GM18907 (cell line): ENCODE measurements around the gene TRABD2B.

Experiments
- ATAC-seq: cut with Tn5 transposase; IDR thresholded peaks from one replicate; pipeline ENCODE4 v1.9.1; 2021; ENCODE audit warnings: mild to moderate bottlenecking, moderate library complexity; ENCODE audit not compliant: unreplicated experiment

TRABD2B gene

DNA sequence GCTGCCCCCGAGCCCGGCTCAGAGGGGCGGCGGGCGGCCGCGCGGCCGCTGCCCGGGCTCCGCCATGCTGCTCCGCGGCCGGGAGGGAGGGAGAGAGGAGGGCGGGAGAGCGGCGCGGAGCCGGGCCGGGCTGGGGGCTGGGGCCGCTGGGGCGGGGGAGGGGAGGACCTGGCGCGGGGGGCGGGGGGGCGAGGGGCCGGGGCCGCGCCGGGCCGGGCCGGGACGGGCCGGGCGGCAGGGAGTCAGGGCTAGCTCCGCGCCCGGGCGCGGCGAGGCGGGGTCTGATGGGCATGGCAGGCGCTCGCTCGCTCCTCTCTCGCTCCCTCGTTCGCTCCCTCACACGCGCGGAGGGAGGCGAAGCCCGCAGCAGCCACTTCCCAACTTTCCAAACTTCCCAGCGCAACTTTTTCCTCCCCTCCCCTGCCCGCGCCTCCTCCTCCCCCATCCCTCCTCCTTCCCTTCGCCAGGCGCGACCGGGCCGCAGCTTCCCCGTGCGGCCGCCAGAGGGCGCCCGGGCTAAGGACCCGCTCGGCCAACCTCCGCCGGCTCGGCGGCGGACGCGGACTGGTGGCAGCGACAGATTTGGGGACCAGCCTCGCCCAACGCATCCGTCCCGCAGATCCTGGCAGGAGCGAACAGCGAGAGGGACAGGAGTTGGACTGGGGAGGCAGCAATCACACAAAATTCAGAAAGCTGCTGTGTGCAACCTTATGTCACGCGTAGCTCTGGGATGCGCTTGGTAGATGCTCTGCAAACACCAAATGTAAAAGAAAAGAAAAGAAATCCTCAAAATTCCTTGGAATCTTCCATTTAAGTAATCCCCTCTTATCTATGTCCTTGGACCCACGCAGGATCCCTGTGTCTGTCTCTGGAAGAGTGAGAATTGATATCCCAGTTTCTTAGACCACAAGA, at the start of gene TRABD2B:
Gene TRABD2B (minus strand): TSS at position 97 of the 912 bp plus-strand sequence.
- ATAC-seq, result peak; percentile 79

- no peak for ATAC-seq
Measured at GRCh38 chr1:48044311-48044710, 47.1 kb upstream of the TRABD2B start.

DNA sequence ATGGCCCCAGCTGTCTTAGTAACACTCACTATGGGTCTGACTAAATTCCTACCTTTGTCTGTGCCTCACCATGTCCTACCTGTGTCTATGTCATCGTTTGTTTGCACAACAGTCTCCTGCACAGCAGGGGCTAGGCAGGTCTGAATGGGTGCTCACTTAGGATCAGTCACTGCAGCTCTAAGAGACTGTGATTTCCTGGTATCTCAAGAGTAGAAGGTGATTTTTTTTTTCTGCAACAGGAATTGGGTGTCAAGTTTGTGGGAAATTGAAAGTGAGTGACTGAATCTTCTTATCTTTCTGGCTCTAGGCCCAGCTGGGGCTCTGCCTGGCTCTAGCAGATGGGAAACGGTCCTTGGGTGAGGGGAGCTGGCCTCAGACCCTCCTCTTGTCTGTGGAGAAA, 46.4 kb upstream of the TRABD2B start:
- no peak for ATAC-seq

- ATAC-seq, result no peak
Measured at GRCh38 chr1:48040154-48040553, 43.0 kb upstream of the TRABD2B start.

DNA sequence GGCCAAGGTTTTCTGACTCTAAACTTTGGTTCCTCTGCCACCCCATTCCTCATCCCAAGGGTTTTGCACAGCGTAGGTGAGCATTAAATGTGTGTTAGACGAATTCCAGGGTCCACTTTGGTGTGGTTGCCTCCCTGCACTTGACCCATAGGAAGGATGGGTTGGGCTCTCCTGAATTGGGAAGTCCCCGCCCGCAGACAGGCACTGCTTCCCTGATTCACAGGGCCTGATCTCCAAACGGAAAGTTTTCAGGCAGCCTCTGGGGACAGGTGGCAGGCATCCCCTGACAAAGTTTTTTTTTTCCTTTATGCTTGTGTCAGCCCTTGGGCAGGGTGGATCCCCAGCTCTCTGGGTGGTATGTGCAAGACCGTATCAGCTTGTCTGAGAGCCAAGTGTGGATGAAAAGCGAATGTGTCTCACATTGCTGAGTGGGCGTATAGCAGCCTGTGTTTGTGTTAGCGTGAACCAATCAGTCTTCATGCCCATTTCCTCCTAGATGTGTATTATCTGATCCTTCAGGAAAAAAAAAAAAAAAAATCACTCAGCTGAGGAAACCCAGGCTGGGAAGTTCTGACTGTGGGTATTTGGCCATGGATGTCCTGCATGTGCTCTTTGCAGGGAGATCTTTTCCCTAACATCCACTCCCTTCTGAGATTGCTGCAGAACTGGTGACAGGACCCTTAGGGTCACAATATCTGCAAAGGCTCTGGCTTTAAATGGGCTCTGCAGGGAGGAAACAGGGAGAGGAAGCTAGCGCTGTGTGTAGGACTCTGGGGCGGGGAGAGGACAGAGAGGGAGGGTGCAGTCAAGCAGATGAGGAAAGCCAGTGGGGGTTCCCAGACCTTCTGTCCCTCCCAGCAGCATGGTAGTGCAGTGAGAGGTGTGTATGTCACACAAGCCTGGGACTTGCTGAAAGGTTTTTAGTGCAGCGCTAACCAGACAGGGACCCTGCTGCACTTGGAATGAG, 42.2 kb upstream of the TRABD2B start:
- peak; percentile 73 for ATAC-seq

- ATAC-seq, result no peak
Measured at GRCh38 chr1:48038270-48038767, 41.1 kb upstream of the TRABD2B start.

DNA sequence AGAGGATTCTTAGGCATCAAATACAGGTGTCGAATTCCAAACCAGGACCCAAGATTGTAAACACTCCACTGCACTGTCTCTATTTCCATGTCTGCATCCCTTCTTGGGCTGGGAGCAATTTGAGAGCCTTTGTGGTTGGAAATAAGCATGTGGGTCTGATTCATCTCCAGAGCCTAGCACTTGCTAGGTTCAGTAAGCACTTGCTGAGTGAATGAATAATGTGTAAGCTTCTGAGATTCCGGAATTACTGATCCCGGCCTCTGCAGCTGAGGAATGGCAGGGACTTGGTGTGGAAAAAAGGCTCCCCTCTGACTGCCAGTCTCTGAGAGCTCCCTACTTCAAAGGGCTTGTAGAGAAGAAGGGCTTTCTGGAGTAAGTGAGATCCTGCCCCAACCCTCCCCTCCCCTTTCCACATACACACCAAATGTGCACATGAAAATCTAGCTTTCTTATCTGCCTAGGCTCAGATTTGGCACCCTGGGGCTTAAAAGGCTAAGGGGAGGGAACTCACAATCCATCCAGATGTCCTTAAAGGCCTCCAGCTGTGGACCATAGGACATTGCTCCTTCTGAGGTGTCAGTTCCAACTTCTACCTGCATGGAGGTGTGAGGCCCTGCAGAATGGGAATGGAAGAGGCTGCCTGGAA, 39.6 kb upstream of the TRABD2B start:
- ATAC-seq, result no peak

DNA sequence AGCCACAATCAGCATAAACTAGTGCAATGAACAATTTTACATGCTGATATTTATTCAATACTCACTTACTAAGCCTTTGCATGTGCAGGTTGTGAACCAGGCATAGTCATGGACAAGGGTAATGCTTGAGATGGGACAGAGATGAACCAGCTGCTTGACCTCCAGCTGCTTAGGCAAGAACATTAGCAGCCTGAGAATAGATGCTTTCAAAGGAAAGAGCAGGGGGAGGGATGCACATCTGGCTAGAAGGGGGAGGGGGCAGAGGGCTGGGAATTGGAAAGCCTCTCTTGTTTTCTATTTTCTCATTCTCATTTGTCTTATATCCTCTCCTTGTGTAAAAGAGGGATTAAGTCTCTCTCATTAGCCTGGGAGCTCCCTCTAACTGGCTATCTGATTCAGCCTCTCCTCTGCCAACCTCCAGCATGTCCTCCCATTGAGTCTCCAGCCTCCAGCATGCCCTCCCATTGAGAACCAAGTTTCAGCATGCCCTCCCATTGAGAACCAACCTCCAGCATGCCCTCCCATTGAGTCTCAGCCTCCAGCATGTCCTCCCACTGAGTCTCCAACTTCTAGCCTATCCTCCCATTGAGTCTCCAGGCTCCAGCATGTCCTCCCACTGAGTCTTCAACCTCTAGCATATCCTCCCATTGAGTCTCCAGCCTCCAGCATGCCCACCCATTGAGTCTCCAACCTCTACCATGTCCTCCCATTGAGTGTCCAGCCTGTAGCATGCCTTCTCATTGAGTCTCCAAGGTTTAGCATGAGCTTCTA, 38.4 kb upstream of the TRABD2B start:
- ATAC-seq, result no peak

DNA sequence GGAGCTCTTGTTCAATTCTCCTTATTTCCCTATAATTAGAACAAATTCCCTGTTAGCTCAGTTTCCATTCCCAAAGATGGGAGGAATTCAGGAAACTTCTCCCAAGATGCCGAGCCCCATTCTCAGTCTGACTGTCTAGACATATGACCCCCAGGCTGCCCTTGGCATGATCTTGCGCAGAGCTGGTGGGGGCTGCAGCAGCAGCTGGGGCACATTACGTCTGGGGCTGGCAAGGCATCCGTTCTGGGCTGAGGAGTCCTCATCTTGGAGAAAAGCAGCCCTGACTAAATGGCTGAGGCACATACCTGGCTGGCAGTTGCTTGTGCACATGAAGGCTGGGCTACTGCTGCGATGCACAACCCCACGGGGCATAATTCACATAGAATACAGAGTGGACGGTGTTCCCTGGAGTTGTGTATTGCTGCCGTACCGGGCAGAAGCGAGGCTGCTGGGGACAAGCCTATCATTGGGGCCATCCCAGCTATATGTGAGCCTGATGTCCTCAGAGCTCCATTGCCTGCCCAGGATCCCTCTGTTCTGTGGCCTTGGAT, 36.4 kb upstream of the TRABD2B start:
- no peak for ATAC-seq

DNA sequence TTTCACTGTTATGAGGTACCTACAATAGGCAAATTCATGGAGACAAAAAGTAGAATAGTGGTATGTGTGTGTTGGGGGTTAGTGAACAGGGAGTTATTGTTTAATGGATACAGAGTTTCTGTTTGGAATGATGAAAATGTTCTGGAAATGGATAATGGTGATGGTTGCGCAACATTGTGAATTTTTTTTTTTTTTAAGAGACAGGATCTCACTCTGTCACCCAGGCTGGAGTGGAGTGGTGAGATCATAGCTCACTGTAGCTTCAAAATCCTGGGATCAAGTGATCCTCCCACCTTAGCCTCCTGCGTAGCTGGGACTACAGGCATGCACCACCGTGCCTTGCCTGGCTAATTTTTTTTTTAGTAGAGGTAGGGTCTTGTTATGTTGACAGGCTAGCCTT, 34.5 kb upstream of the TRABD2B start:
- ATAC-seq, result no peak

GRCh38 chr1:48030696-48031365, 33.6 kb upstream of the TRABD2B start:
- ATAC-seq, result no peak

GRCh38 chr1:48030211-48030610, 33.0 kb upstream of the TRABD2B start:
- ATAC-seq, result no peak

GRCh38 chr1:48028218-48029069, 31.3 kb upstream of the TRABD2B start:
- ATAC-seq, result no peak

- ATAC-seq, result no peak
Measured at GRCh38 chr1:48027533-48027835, 30.3 kb upstream of the TRABD2B start.

- no peak for ATAC-seq
Measured at GRCh38 chr1:48026701-48027532, 29.7 kb upstream of the TRABD2B start.

DNA sequence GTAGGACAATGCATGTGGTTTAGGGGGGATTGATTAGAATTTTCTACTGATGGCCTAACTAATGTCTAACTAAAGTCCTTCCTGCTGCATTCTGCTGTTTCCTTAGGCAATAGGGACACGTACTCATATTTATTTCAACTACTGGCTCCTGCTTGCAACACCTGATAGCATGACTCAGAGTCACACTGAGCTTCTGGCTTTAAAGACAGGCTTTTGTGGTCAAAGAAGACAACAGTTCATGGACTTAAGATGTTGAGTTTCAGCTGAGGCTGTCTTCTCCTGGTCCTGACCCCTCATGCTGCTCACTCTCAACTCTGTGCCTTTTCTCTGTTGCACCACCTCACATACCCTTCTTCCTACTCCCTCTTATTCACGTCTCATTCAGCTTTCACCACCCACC, 29.1 kb upstream of the TRABD2B start:
- ATAC-seq, result no peak

DNA sequence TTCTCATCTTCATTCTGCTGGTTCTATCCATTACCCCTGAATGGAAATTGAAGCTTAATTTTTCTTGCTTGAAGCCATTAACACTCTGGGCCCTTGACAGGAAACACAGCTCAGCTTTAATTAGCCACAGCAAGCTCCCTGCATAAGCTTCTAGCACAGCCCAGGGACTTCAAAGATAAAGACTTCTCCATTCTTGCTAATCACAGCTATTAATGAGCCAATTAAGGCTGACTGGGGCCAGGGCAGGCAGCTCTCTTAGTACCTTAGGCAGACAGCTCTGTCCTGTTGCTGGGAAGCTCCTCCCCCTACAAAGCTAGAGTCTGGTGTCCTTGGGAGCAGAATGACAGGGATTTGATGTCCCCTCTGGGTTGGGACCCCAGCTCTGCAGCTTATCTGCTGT, 27.9 kb upstream of the TRABD2B start:
- no peak for ATAC-seq

DNA sequence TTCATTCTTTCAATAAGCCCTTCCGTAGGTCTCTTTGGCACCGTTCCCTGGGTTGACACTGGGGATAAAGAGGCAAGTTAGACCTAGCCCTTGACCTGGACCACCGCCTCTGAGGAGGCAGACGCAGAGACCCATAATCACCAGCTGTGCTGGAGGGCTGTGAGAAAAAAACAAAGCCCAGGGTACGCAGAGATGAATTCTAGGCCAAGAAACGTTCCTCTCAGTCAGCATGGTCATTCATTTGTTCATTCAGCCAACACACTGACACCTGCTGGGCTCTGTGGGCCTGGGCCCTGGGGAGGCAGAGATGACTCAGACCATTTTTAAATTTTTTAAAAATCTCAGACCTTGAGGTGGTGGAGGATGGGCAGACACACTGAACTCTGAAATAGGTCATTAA, 26.3 kb upstream of the TRABD2B start:
- no peak for ATAC-seq
